AG09319 (cell line): ENCODE measurements around the gene RBMS2.

Experiments used
- DNase-seq: peaks from one replicate; pipeline ENCODE4 v3.0.0-alpha.2; 2010; ENCODE audit warnings: low read depth; ENCODE audit errors: extremely low read depth
- TF ChIP-seq, protein P1 (sequence below): IDR thresholded peaks from 2 replicates; pipeline ENCODE4 v1.5.1; 2011; ENCODE audit warnings: low read depth, mild to moderate bottlenecking, inconsistent platforms, low read length, moderate library complexity

Gene RBMS2

GRCh38 chr12:56645201-56645716, 123.6 kb downstream of the RBMS2 start:
- no peak for DNase-seq
- TF ChIP-seq, protein P1, sequence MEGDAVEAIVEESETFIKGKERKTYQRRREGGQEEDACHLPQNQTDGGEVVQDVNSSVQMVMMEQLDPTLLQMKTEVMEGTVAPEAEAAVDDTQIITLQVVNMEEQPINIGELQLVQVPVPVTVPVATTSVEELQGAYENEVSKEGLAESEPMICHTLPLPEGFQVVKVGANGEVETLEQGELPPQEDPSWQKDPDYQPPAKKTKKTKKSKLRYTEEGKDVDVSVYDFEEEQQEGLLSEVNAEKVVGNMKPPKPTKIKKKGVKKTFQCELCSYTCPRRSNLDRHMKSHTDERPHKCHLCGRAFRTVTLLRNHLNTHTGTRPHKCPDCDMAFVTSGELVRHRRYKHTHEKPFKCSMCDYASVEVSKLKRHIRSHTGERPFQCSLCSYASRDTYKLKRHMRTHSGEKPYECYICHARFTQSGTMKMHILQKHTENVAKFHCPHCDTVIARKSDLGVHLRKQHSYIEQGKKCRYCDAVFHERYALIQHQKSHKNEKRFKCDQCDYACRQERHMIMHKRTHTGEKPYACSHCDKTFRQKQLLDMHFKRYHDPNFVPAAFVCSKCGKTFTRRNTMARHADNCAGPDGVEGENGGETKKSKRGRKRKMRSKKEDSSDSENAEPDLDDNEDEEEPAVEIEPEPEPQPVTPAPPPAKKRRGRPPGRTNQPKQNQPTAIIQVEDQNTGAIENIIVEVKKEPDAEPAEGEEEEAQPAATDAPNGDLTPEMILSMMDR: no peak
